Upper lobe of left lung (tissue), 6 donors: ENCODE results near the gene CLIP1. TPM values are rescaled to one million over a fixed set of nuclear protein-coding genes. Genes with fewer than 3 reads are reported as not detected.
"Not testable (repeated sequence)": the region's sequence is repeated elsewhere in the genome, so short reads cannot be mapped to it uniquely, and the experiment has no call there.

Experiments
- ATAC-seq, 2 donors: fragments of 200-7000 bp; cut with Tn5 transposase; one replicate each; pipeline ENCODE4 v1.9.1; 2022; ENCODE audit warnings: mild to moderate bottlenecking in 2 of 2, moderate library complexity in 2 of 2; ENCODE audit not compliant: low FRiP score in 2 of 2
- DNase-seq, 2 donors: peaks; one replicate each; pipeline ENCODE4 v3.0.0-alpha.2; 2019 to 2020
- H3K27ac ChIP-seq, 4 donors: fragments of 200-600 bp; sonication (generic); one replicate each; pipeline ENCODE4 v1.5.1; 2016 to 2019
- H3K27me3 ChIP-seq, 4 donors: fragments of 200-600 bp; sonication (generic); one replicate each; pipeline ENCODE4 v1.5.1; 2017 to 2019
- H3K36me3 ChIP-seq, 4 donors: fragments of 200-600 bp; sonication (generic); one replicate each; pipeline ENCODE4 v1.5.1; 2016 to 2019
- H3K4me1 ChIP-seq, 4 donors: fragments of 200-600 bp; sonication (generic); one replicate each; pipeline ENCODE4 v1.5.1; 2018 to 2019
- H3K4me3 ChIP-seq, 4 donors: fragments of 200-600 bp; sonication (generic); one replicate each; pipeline ENCODE4 v1.5.1; 2017 to 2019; ENCODE audit warnings: mild to moderate bottlenecking in 2 of 4, moderate library complexity in 1 of 4
- H3K9me3 ChIP-seq, 4 donors: fragments of 200-600 bp; sonication (generic); one replicate each; pipeline ENCODE4 v1.5.1; 2018 to 2019
- CTCF ChIP-seq, 6 experiments: fragments of 450-650 bp in 4 of 6; fragments of 200-600 bp in 2 of 6; sonication (generic) in 2 of 6; IDR thresholded peaks; one replicate each; pipeline ENCODE4 v1.5.1; 2016 to 2019; ENCODE audit warnings: antibody characterized with exemption in 6 of 6
- EP300 ChIP-seq, 4 donors: sonication (generic); formaldehyde crosslinking; IDR thresholded peaks; one replicate each; pipeline ENCODE4 v1.5.1; 2017; ENCODE audit warnings: antibody characterized with exemption in 4 of 4, control low read depth in 2 of 4
- POLR2A ChIP-seq, 4 donors: fragments of 450-650 bp; IDR thresholded peaks; one replicate each; pipeline ENCODE4 v1.5.1; 2016 to 2017; ENCODE audit warnings: antibody characterized with exemption in 4 of 4, mild to moderate bottlenecking in 2 of 4
- POLR2AphosphoS5 ChIP-seq, 2 donors: sonication (generic); formaldehyde crosslinking; IDR thresholded peaks; one replicate each; pipeline ENCODE4 v1.5.1; 2017; ENCODE audit warnings: antibody characterized with exemption in 2 of 2
- WGBS, 2 donors: methylation state at CpG; one replicate each; pipeline ENCODE4 v1.1.5; 2017 to 2018; 5-methylcytosine and 5-hydroxymethylcytosine counted together
- total RNA-seq, 6 donors: library from RNA; depleted of rRNA in 4 of 6; stranded (reverse); fragments of >200 nt in 4 of 6; gene quantifications; one replicate each; pipeline versions ENCODE4 v1.1.0 to v1.2.1, GENCODE V29; 2016 to 2021
- donor health status: DM: no; HTN: no; CAD: no; lungs with moderate emphysema.
- donor health status: DM: no; HTN: yes; CAD: no; lungs with severe emphysema.

CLIP1 gene
- total RNA-seq, 6 donors from 2014 or later = 78.4 to 152 (median 104) TPM

- 21 to 25% methylated on average over 14 of the region's 14 CpGs for WGBS, 2 donors
- H3K27me3 ChIP-seq = no peaks in the 10 kb centered on the region
- ATAC-seq (peak; percentile 82 to 94), DNase-seq (peak in 1 of 2 donors; percentile 92)
- TF ChIP-seq CTCF (IDR thresholded peaks at IDR 0.05) (peak; percentile 50 to 77 (median 67)), POLR2AphosphoS5 (IDR thresholded peaks at IDR 0.05) (peak in 1 of 2 donors; percentile 58), EP300 (IDR thresholded peaks at IDR 0.05) (peak in 1 of 4 donors; percentile 44), POLR2A (IDR thresholded peaks at IDR 0.05) (no peak)
- H3K4me1 ChIP-seq = peaks cover 14 to 26% (median 19%) of the 10 kb centered on the region in 4 donors
- H3K36me3 ChIP-seq = no peaks in the 10 kb centered on the region
- no peaks in the 10 kb centered on the region for H3K9me3 ChIP-seq
- H3K4me3 ChIP-seq = peak overlapping the region in 1 of 4 donors; percentile 15
- peak overlapping the region; percentile 81 to 91 (median 85) for H3K27ac ChIP-seq
Measured at GRCh38 chr12:122399592-122400373, 22.7 kb downstream of the CLIP1 start.

- WGBS, 2 donors = 26 to 33% methylated on average over 2 of the region's 2 CpGs
- TF ChIP-seq EP300 (IDR thresholded peaks at IDR 0.05) (no peak), CTCF (IDR thresholded peaks at IDR 0.05) (no peak), POLR2AphosphoS5 (IDR thresholded peaks at IDR 0.05) (no peak), POLR2A (IDR thresholded peaks at IDR 0.05) (no peak)
- Histone ChIP-seq H3K36me3 (no peaks in the 10 kb centered on the region), H3K27me3 (no peaks in the 10 kb centered on the region), H3K4me3 (peak overlapping the region in 1 of 4 donors; percentile 15), H3K27ac (peak overlapping the region; percentile 81 to 91 (median 85)), H3K9me3 (no peaks in the 10 kb centered on the region), H3K4me1 (peaks cover 14 to 26% (median 19%) of the 10 kb centered on the region in 4 donors)
- DNase-seq (no peak), ATAC-seq (no peak)
Measured at GRCh38 chr12:122399254-122399591, 23.2 kb downstream of the CLIP1 start.

- DNase-seq, H3K9me3 ChIP-seq, H3K27me3 ChIP-seq, H3K36me3 ChIP-seq, H3K4me3 ChIP-seq, ATAC-seq: not testable (repeated sequence)
- peak overlapping the region in 2 of 4 donors; percentile 18 to 27 for H3K27ac ChIP-seq
- 92 to 94% methylated on average over 6 of the region's 6 CpGs for WGBS, 2 donors
- peaks cover 14 to 26% (median 18%) of the 10 kb centered on the region in 4 donors for H3K4me1 ChIP-seq
Measured at GRCh38 chr12:122397981-122398380, 24.5 kb downstream of the CLIP1 start.

GRCh38 chr12:122395319-122395718, 27.1 kb downstream of the CLIP1 start:
- 60 to 87% methylated on average over 3 of the region's 3 CpGs for WGBS, 2 donors
- Histone ChIP-seq H3K9me3 (no peaks in the 10 kb centered on the region), H3K27ac (no peak overlapping the region), H3K27me3 (no peaks in the 10 kb centered on the region), H3K4me3 (no peak overlapping the region), H3K36me3 (no peaks in the 10 kb centered on the region), H3K4me1 (peaks cover 11 to 15% (median 14%) of the 10 kb centered on the region in 4 donors)
- TF ChIP-seq POLR2A (IDR thresholded peaks at IDR 0.05) = no peak
- TF ChIP-seq EP300 (IDR thresholded peaks at IDR 0.05) = no peak
- TF ChIP-seq CTCF (IDR thresholded peaks at IDR 0.05) = no peak
- no peak for TF ChIP-seq POLR2AphosphoS5 (IDR thresholded peaks at IDR 0.05)
- ATAC-seq (peak in 1 of 2 donors; percentile 83), DNase-seq (no peak)

GRCh38 chr12:122394626-122395194, 27.8 kb downstream of the CLIP1 start:
- Histone ChIP-seq H3K27ac (peak overlapping the region in 1 of 4 donors; percentile 16), H3K9me3 (no peaks in the 10 kb centered on the region), H3K27me3 (no peaks in the 10 kb centered on the region), H3K36me3 (no peaks in the 10 kb centered on the region), H3K4me3 (no peak overlapping the region), H3K4me1 (peaks cover 7 to 9% (median 7%) of the 10 kb centered on the region in 4 donors)
- 80 to 81% methylated on average over 14 of the region's 15 CpGs for WGBS, 2 donors
- no peak for DNase-seq
- TF ChIP-seq EP300 (IDR thresholded peaks at IDR 0.05) (no peak), POLR2AphosphoS5 (IDR thresholded peaks at IDR 0.05) (no peak), CTCF (IDR thresholded peaks at IDR 0.05) (no peak), POLR2A (IDR thresholded peaks at IDR 0.05) (no peak)
- peak in 1 of 2 donors; percentile 83 for ATAC-seq
